Transverse colon (tissue), 4 donors: Measurements from ENCODE around the gene FAM13C. TPM values are rescaled to one million over a fixed set of nuclear protein-coding genes. Genes with fewer than 3 reads are reported as not detected.

ENCODE experiments used
- DNase-seq: peaks from one replicate; pipeline ENCODE4 v3.0.0-alpha.2; 2019
- H3K27ac ChIP-seq, 4 donors: fragments of 200-600 bp; sonication (generic); 2 replicates each; pipeline ENCODE4 v1.5.1; 2016 to 2018; ENCODE audit warnings: inconsistent platforms in 4 of 4
- H3K27me3 ChIP-seq: fragments of 200-600 bp; sonication (generic); 2 replicates; pipeline ENCODE4 v1.5.1; 2017; ENCODE audit warnings: inconsistent platforms
- H3K36me3 ChIP-seq, 4 donors: fragments of 200-600 bp; sonication (generic); 2 replicates each; pipeline ENCODE4 v1.5.1; 2017 to 2019; ENCODE audit warnings: inconsistent platforms in 4 of 4
- H3K4me1 ChIP-seq, 4 donors: fragments of 200-600 bp; sonication (generic); 2 replicates each; pipeline ENCODE4 v1.5.1; 2017 to 2020; ENCODE audit warnings: inconsistent platforms in 4 of 4
- H3K4me3 ChIP-seq, 4 donors: fragments of 200-600 bp; sonication (generic); 1 replicate in 1 of 4; 2 replicates in 3 of 4; pipeline versions ENCODE4 v1.5.1 to v1.6.1; 2017 to 2019; ENCODE audit warnings: inconsistent platforms in 4 of 4
- H3K9me3 ChIP-seq, 2 donors: fragments of 200-600 bp; sonication (generic); 2 replicates each; pipeline ENCODE4 v1.5.1; 2017 to 2019; ENCODE audit warnings: inconsistent platforms in 2 of 2
- EP300 ChIP-seq: sonication (generic); formaldehyde crosslinking; IDR thresholded peaks from one replicate; pipeline ENCODE4 v1.6.1; 2017; ENCODE audit warnings: antibody characterized with exemption, low read depth
- POLR2A ChIP-seq: fragments of 450-650 bp; IDR thresholded peaks from one replicate; pipeline ENCODE4 v1.6.1; 2016; ENCODE audit warnings: antibody characterized with exemption, mild to moderate bottlenecking, moderate library complexity
- POLR2AphosphoS5 ChIP-seq, 3 donors: sonication (generic); formaldehyde crosslinking; IDR thresholded peaks; one replicate each; pipeline ENCODE4 v1.6.1; 2016; ENCODE audit warnings: antibody characterized with exemption in 3 of 3
- WGBS, 2 donors: methylation state at CpG; one replicate each; pipeline ENCODE4 v1.1.5; 2018; ENCODE audit warnings: low coverage in 1 of 2; 5-methylcytosine and 5-hydroxymethylcytosine counted together
- in situ Hi-C, 4 donors: fragments of 200-750 bp; cut with MboI; loops; one replicate each; pipeline versions ENCODE4 v1.15.0 to v1.15.1; 2017; ENCODE audit warnings: low sequenced_read_pairs in 3 of 4, low pct_ligation_motif_present in 1 of 4, low pct_unique_long_range_greater_than_20kb in 1 of 4
- intact Hi-C: fragments of 100-400 bp; cut with DNase I; formaldehyde crosslinking; loops from one replicate; pipeline ENCODE4 v1.15.1; 2023; ENCODE audit warnings: low total_unique reads
- total RNA-seq, 4 donors: library from RNA; depleted of rRNA; stranded (reverse); fragments of >200 nt; gene quantifications; one replicate each; pipeline ENCODE4 v1.1.0, GENCODE V29; 2016
- TF ChIP-seq, protein P1 (sequence below), 5 experiments: fragments of 200-600 bp in 3 of 5; fragments of 450-650 bp in 2 of 5; sonication (generic) in 3 of 5; IDR thresholded peaks; 1 replicate in 2 of 5; 2 replicates in 3 of 5; pipeline ENCODE4 v1.5.1; 2016 to 2017; ENCODE audit warnings: antibody characterized with exemption in 5 of 5, inconsistent platforms in 3 of 5, mild to moderate bottlenecking in 2 of 5, moderate library complexity in 1 of 5

Gene FAM13C
- total RNA-seq, 4 donors from 2014 or later: 5.6 to 9.7 (median 6.1) TPM

DNA sequence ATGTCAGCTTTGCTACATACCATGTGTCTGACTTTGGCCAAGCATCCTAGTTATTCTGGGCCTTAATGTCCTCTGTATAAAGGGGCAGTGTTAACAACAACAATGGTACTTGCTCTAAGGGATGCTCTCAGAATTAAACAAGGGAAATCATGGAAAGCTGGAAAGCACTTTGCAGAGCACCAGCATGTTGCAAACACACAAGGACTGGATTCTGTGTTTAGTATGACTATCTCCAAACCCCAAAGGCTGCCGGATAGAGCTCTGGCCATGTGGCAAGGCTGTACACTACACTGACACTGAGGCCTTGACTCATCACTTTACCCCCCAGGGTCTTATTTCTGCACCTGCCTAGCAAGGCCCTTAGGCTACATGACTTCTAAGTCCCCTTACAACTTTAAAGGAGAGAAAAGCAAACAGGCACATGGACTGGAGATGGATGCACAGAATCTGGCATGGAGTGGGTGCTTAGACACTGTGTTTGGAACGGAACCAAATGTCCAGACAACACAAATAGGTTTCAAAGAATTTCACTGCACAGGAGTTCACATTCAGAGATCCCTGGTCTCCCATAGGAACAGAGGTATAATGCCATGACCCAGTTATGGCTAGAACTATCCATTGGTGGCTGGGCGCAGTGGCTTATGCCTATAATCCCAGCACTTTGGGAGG is 74.6 kb downstream of the FAM13C start:
- Histone ChIP-seq H3K4me1 (no peaks in the 10 kb centered on the region), H3K9me3 (no peaks in the 10 kb centered on the region), H3K4me3 (no peak overlapping the region), H3K36me3 (no peaks in the 10 kb centered on the region), H3K27ac (no peak overlapping the region), H3K27me3 (no peaks in the 10 kb centered on the region)
- TF ChIP-seq, protein P1, sequence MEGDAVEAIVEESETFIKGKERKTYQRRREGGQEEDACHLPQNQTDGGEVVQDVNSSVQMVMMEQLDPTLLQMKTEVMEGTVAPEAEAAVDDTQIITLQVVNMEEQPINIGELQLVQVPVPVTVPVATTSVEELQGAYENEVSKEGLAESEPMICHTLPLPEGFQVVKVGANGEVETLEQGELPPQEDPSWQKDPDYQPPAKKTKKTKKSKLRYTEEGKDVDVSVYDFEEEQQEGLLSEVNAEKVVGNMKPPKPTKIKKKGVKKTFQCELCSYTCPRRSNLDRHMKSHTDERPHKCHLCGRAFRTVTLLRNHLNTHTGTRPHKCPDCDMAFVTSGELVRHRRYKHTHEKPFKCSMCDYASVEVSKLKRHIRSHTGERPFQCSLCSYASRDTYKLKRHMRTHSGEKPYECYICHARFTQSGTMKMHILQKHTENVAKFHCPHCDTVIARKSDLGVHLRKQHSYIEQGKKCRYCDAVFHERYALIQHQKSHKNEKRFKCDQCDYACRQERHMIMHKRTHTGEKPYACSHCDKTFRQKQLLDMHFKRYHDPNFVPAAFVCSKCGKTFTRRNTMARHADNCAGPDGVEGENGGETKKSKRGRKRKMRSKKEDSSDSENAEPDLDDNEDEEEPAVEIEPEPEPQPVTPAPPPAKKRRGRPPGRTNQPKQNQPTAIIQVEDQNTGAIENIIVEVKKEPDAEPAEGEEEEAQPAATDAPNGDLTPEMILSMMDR (IDR thresholded peaks at IDR 0.05): no peak
- DNase-seq: no peak
- in situ Hi-C loops (no loop called here), intact Hi-C loops (no loop called here)
- 98% methylated on average over 3 of the region's 3 CpGs; no CpG with 5 or more reads in 1 of the 2 donors for WGBS, 2 donors

DNA sequence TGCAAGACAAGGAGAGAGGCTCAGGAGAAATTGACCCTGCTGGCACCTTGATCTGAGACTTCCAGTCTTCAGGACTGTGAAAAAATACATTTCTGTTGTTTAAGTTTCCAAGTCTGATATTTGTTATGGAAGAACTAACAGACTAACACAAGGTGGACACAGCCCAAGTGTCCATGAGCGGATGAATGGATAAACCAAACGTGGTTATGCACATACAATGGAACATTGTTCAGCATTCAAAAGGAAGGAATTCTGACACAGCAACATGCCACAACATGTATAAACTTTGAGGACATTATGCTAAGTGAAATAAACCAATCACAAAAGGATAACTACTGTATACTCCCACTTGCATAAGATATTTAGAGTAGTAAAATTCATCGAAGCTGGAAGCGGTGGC is 76.5 kb downstream of the FAM13C start:
- TF ChIP-seq POLR2A: no peak
- TF ChIP-seq, protein P1 (IDR thresholded peaks at IDR 0.05): no peak
- intact Hi-C loops: no loop called here
- no peak overlapping the region for H3K4me3 ChIP-seq
- in situ Hi-C loops: no loop called here
- no peak overlapping the region for H3K27ac ChIP-seq
- no peaks in the 10 kb centered on the region for H3K36me3 ChIP-seq
- H3K4me1 ChIP-seq: no peaks in the 10 kb centered on the region
- no peak for DNase-seq
- no peaks in the 10 kb centered on the region for H3K27me3 ChIP-seq
- WGBS, 2 donors: 91 to 93% methylated on average over 2 to 4 of the region's 4 CpGs
- H3K9me3 ChIP-seq: no peaks in the 10 kb centered on the region

DNA sequence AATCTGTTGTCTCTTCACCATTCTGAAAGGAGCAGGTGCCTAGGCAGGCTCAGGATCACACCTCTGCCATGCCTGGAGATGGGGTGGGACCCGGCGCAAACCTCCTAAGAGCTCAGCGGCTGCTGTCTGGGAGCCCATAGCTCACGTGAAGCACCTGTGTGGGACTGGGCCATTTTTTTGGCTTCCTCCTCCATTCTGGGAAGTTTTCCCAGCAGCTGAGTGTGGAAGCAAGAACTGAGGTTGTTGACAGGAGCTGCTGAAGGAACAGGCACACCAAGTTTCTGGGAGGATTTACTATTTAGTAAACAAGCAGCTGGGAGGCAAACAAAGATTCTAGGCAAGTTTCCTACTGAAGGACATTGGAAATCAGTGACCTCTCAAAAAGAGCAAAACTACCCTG is 77.3 kb downstream of the FAM13C start:
- DNase-seq: no peak
- Histone ChIP-seq H3K27ac (no peak overlapping the region), H3K4me1 (no peaks in the 10 kb centered on the region), H3K9me3 (no peaks in the 10 kb centered on the region), H3K27me3 (no peaks in the 10 kb centered on the region), H3K4me3 (no peak overlapping the region), H3K36me3 (no peaks in the 10 kb centered on the region)
- intact Hi-C loops: no loop called here
- WGBS, 2 donors: 94% methylated on average over 4 of the region's 4 CpGs; no CpG with 5 or more reads in 1 of the 2 donors
- TF ChIP-seq POLR2AphosphoS5 (IDR thresholded peaks at IDR 0.05) (no peak), POLR2A (no peak), EP300 (no peak)
- TF ChIP-seq, protein P1 (IDR thresholded peaks at IDR 0.05): no peak
- in situ Hi-C loops: no loop called here

DNA sequence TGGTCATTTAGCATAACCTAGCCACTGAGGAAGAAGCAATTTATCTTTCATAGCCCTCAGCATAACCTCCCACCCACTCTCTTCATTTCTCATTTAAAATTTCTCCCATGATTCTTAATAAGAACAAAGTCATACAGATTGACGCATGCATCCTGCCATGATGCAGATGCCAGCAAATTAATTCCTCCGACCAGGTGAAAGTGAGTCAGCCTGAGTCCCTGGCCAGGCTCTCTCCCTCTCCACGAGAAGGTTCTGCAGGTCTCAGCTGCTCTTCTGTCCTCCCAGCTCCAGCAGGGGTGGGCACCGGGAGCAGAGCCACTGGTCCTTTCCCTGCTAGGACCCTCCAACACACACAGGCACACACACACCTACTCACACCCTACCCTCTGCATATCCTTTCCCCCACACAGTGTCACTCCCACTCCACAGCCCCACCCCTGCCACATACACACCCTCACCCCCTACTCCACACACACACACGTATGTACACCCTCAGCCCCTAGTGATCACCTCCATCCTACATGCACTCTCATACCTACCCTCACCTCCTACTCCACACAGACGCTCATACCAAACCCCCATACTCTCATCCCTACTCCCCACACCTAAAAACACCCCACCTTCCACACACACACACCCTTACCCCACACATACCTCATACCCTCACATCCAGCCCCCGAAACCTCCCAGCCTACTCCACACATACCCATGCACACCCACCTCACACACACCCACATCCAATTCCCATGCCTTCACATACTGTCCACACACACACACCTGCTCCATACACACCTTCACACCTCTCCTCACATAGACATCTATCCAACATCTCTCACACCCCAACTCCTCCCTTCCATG is 78.0 kb downstream of the FAM13C start:
- no peaks in the 10 kb centered on the region for H3K9me3 ChIP-seq
- no peak for DNase-seq
- H3K27me3 ChIP-seq: no peaks in the 10 kb centered on the region
- H3K36me3 ChIP-seq: no peaks in the 10 kb centered on the region
- intact Hi-C loops (no loop called here), in situ Hi-C loops (no loop called here)
- H3K4me1 ChIP-seq: no peaks in the 10 kb centered on the region
- TF ChIP-seq, protein P1 (IDR thresholded peaks at IDR 0.05): no peak
- TF ChIP-seq EP300: no peak
- no peak for TF ChIP-seq POLR2A
- TF ChIP-seq POLR2AphosphoS5 (IDR thresholded peaks at IDR 0.05): no peak
- no peak overlapping the region for H3K4me3 ChIP-seq
- WGBS, 2 donors: 75 to 84% methylated on average over 5 to 7 of the region's 7 CpGs
- no peak overlapping the region for H3K27ac ChIP-seq
